Mucosa of descending colon (tissue), 3 donors: ENCODE measurements around the gene INHBB. TPM values are rescaled to one million over a fixed set of nuclear protein-coding genes. Genes with fewer than 3 reads are reported as not detected.

Experiments
- ATAC-seq: fragments of 200-7000 bp; cut with Tn5 transposase; one replicate; pipeline ENCODE4 v1.9.1; 2020; ENCODE audit warnings: mild to moderate bottlenecking, moderate library complexity
- DNase-seq, 3 donors: peaks; one replicate each; pipeline ENCODE4 v3.0.0-alpha.2; 2020
- H3K36me3 ChIP-seq: fragments of 200-600 bp; one replicate; pipeline ENCODE4 v1.8.0; 2021; ENCODE audit warnings: low read depth, mild to moderate bottlenecking
- H3K4me1 ChIP-seq: fragments of 200-600 bp; one replicate; pipeline ENCODE4 v1.8.0; 2021; ENCODE audit warnings: low read depth, mild to moderate bottlenecking
- H3K4me3 ChIP-seq: fragments of 200-600 bp; one replicate; pipeline ENCODE4 v1.8.0; 2021; ENCODE audit warnings: mild to moderate bottlenecking
- H3K9me3 ChIP-seq: fragments of 200-600 bp; one replicate; pipeline ENCODE4 v1.8.0; 2021; ENCODE audit warnings: mild to moderate bottlenecking
- CTCF ChIP-seq: fragments of 200-600 bp; IDR thresholded peaks from one replicate; pipeline ENCODE4 v1.8.0; 2022; ENCODE audit warnings: antibody characterized with exemption, mild to moderate bottlenecking
- intact Hi-C, 2 donors: fragments of 100-400 bp; cut with DNase I in 1 of 2; cut with micrococcal nuclease in 1 of 2; formaldehyde crosslinking; loops; one replicate each; pipeline versions ENCODE4 v1.11.0 to v1.11.1; 2022; cut with DNase I, micrococcal nuclease
- total RNA-seq, 3 donors: library from RNA; stranded (reverse); fragmentation: NEBNext Ultra II Directional in 2 of 3; extraction: Animal tissue kit (Norgen Biotek cat#: 25700) in 2 of 3; gene quantifications; one replicate each; pipeline versions ENCODE4 v1.2.1 to v1.2.4, GENCODE V29; 2021 to 2023
- donor health status: DM: no; HTN: no; CAD: no; lungs with moderate emphysema.
- donor health status: DM: no; HTN: no; CAD: no.
- donor health status: DM: no; HTN: yes; CAD: no.

The INHBB gene
- total RNA-seq, 3 donors from 2014 or later, result 0.10 to 0.92 (median 0.29) TPM

DNA sequence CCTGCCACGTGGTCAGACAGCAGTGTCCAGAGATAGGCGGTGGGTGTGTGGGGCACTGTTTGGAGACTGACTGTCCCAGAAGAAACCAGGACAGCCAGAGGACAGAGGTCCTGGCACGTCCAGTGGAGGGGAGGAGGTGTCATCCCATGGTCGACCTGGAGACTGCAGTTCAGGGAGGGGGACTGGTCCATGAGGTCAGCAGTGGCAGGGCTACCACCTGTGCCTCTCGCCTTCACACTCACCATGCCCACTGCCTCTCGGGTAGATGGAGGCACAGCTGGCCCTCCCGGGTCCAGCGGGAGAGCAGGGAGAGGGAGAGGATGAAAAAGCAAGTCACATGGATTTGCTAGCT lies 53.9 kb downstream of the INHBB start:
- ATAC-seq, result no peak
- no peak for DNase-seq
- Histone ChIP-seq H3K36me3 (no peaks in the 10 kb centered on the region), H3K4me1 (no peaks in the 10 kb centered on the region), H3K9me3 (no peaks in the 10 kb centered on the region), H3K4me3 (no peak overlapping the region)
- intact Hi-C loops, result no loop called here
- TF ChIP-seq CTCF, result no peak

GRCh38 chr2:120400551-120400950 lies 54.6 kb downstream of the INHBB start:
- DNase-seq (no peak), ATAC-seq (no peak)
- Histone ChIP-seq H3K4me1 (no peaks in the 10 kb centered on the region), H3K36me3 (no peaks in the 10 kb centered on the region), H3K4me3 (no peak overlapping the region), H3K9me3 (no peaks in the 10 kb centered on the region)
- intact Hi-C loops, result no loop called here
- TF ChIP-seq CTCF, result no peak

Other genes with a start within 250 kb of the INHBB start
- gene TMEM185B, start 122.7 kb upstream of the INHBB start, total RNA-seq, result 10 to 100 TPM; 13.6 to 19.0 (median 14.2) TPM
- 10 to 100 TPM; 75.1 to 83.8 (median 80.8) TPM for gene RALB, start 93.3 kb upstream of the INHBB start, total RNA-seq